ENCODE results near the gene ANKS1A.

ANKS1A gene

GRCh38 chr6:35078226-35078850, 189.3 kb downstream of the ANKS1A start:
- Histone ChIP-seq H3K9me3 (ENCODE audit: control insufficient read depth, insufficient read depth, low read depth, low read length) (no peaks in the 10 kb centered on the region), H3K27me3 (ENCODE audit: control insufficient read depth, insufficient read depth, low read length) (no peaks in the 10 kb centered on the region), H3K4me3 (ENCODE audit: low read depth, low read length) (no peak overlapping the region)

GRCh38 chr6:35078896-35079295, 189.8 kb downstream of the ANKS1A start:
- no peak overlapping the region for H3K27ac ChIP-seq (ENCODE audit: low read depth, low read length)
- no peaks in the 10 kb centered on the region for H3K27me3 ChIP-seq (ENCODE audit: control insufficient read depth, insufficient read depth, low read length)
- H3K4me3 ChIP-seq (ENCODE audit: low read depth, low read length) = no peak overlapping the region
- H3K36me3 ChIP-seq (ENCODE audit: control insufficient read depth, insufficient read depth, low read length) = peaks cover 55% of the 10 kb centered on the region
- H3K9me3 ChIP-seq (ENCODE audit: control insufficient read depth, insufficient read depth, low read depth, low read length) = no peaks in the 10 kb centered on the region
- H3K9ac ChIP-seq (ENCODE audit: low read length) = no peak overlapping the region
- H3K4me1 ChIP-seq (ENCODE audit: control insufficient read depth, insufficient read depth, low read length) = peaks cover 22% of the 10 kb centered on the region

More at GRCh38 chr6:35078226-35078850, 189.3 kb downstream of the ANKS1A start:
- Histone ChIP-seq H3K9ac (ENCODE audit: low read length) (no peak overlapping the region), H3K27ac (ENCODE audit: low read depth, low read length) (no peak overlapping the region), H3K36me3 (ENCODE audit: control insufficient read depth, insufficient read depth, low read length) (peaks cover 50% of the 10 kb centered on the region), H3K4me1 (ENCODE audit: control insufficient read depth, insufficient read depth, low read length) (peaks cover 22% of the 10 kb centered on the region)

- Histone ChIP-seq H3K36me3 (ENCODE audit: control insufficient read depth, insufficient read depth, low read length) (peaks cover 55% of the 10 kb centered on the region), H3K4me1 (ENCODE audit: control insufficient read depth, insufficient read depth, low read length) (peaks cover 22% of the 10 kb centered on the region), H3K9me3 (ENCODE audit: control insufficient read depth, insufficient read depth, low read depth, low read length) (no peaks in the 10 kb centered on the region), H3K27me3 (ENCODE audit: control insufficient read depth, insufficient read depth, low read length) (no peaks in the 10 kb centered on the region), H3K27ac (ENCODE audit: low read depth, low read length) (no peak overlapping the region), H3K4me3 (ENCODE audit: low read depth, low read length) (no peak overlapping the region), H3K9ac (ENCODE audit: low read length) (no peak overlapping the region)
These were observed 190.4 kb downstream of the ANKS1A start for GRCh38 chr6:35079311-35080000.

GRCh38 chr6:35080016-35080680, 191.1 kb downstream of the ANKS1A start:
- Histone ChIP-seq H3K27ac (ENCODE audit: low read depth, low read length) (no peak overlapping the region), H3K36me3 (ENCODE audit: control insufficient read depth, insufficient read depth, low read length) (peaks cover 59% of the 10 kb centered on the region), H3K9ac (ENCODE audit: low read length) (no peak overlapping the region)

GRCh38 chr6:35080821-35081425, 191.9 kb downstream of the ANKS1A start:
- H3K27me3 ChIP-seq (ENCODE audit: control insufficient read depth, insufficient read depth, low read length) = no peaks in the 10 kb centered on the region
- H3K4me3 ChIP-seq (ENCODE audit: low read depth, low read length) = no peak overlapping the region
- no peaks in the 10 kb centered on the region for H3K9me3 ChIP-seq (ENCODE audit: control insufficient read depth, insufficient read depth, low read depth, low read length)
- peaks cover 22% of the 10 kb centered on the region for H3K4me1 ChIP-seq (ENCODE audit: control insufficient read depth, insufficient read depth, low read length)
- peak overlapping the region; percentile 25 for H3K9ac ChIP-seq (ENCODE audit: low read length)
- peaks cover 67% of the 10 kb centered on the region for H3K36me3 ChIP-seq (ENCODE audit: control insufficient read depth, insufficient read depth, low read length)
- H3K27ac ChIP-seq (ENCODE audit: low read depth, low read length) = no peak overlapping the region

More at GRCh38 chr6:35080016-35080680, 191.1 kb downstream of the ANKS1A start:
- no peaks in the 10 kb centered on the region for H3K27me3 ChIP-seq (ENCODE audit: control insufficient read depth, insufficient read depth, low read length)
- no peaks in the 10 kb centered on the region for H3K9me3 ChIP-seq (ENCODE audit: control insufficient read depth, insufficient read depth, low read depth, low read length)
- no peak overlapping the region for H3K4me3 ChIP-seq (ENCODE audit: low read depth, low read length)
- peaks cover 22% of the 10 kb centered on the region for H3K4me1 ChIP-seq (ENCODE audit: control insufficient read depth, insufficient read depth, low read length)

- H3K27ac ChIP-seq (ENCODE audit: low read depth, low read length) = peak overlapping the region; percentile 13; the same call in 1 of the 2 replicates
- H3K27me3 ChIP-seq (ENCODE audit: control insufficient read depth, insufficient read depth, low read length) = no peaks in the 10 kb centered on the region
- H3K4me3 ChIP-seq (ENCODE audit: low read depth, low read length) = no peak overlapping the region
- peaks cover 22% of the 10 kb centered on the region for H3K4me1 ChIP-seq (ENCODE audit: control insufficient read depth, insufficient read depth, low read length)
- H3K36me3 ChIP-seq (ENCODE audit: control insufficient read depth, insufficient read depth, low read length) = peaks cover 72% of the 10 kb centered on the region
- no peaks in the 10 kb centered on the region for H3K9me3 ChIP-seq (ENCODE audit: control insufficient read depth, insufficient read depth, low read depth, low read length)
- no peak overlapping the region for H3K9ac ChIP-seq (ENCODE audit: low read length)
These were observed 192.4 kb downstream of the ANKS1A start for GRCh38 chr6:35081426-35081851.

- Histone ChIP-seq H3K9me3 (ENCODE audit: control insufficient read depth, insufficient read depth, low read depth, low read length) (no peaks in the 10 kb centered on the region), H3K4me1 (ENCODE audit: control insufficient read depth, insufficient read depth, low read length) (peaks cover 22% of the 10 kb centered on the region), H3K27ac (ENCODE audit: low read depth, low read length) (peak overlapping the region; percentile 13; the same call in 1 of the 2 replicates), H3K9ac (ENCODE audit: low read length) (no peak overlapping the region), H3K27me3 (ENCODE audit: control insufficient read depth, insufficient read depth, low read length) (no peaks in the 10 kb centered on the region), H3K36me3 (ENCODE audit: control insufficient read depth, insufficient read depth, low read length) (peaks cover 76% of the 10 kb centered on the region), H3K4me3 (ENCODE audit: low read depth, low read length) (no peak overlapping the region)
These were observed 193.1 kb downstream of the ANKS1A start for GRCh38 chr6:35082046-35082732.

GRCh38 chr6:35082733-35083403, 193.8 kb downstream of the ANKS1A start:
- Histone ChIP-seq H3K4me1 (ENCODE audit: control insufficient read depth, insufficient read depth, low read length) (peaks cover 22% of the 10 kb centered on the region), H3K27me3 (ENCODE audit: control insufficient read depth, insufficient read depth, low read length) (no peaks in the 10 kb centered on the region), H3K9me3 (ENCODE audit: control insufficient read depth, insufficient read depth, low read depth, low read length) (no peaks in the 10 kb centered on the region), H3K27ac (ENCODE audit: low read depth, low read length) (no peak overlapping the region; the same call in 1 of the 2 replicates), H3K4me3 (ENCODE audit: low read depth, low read length) (no peak overlapping the region), H3K9ac (ENCODE audit: low read length) (no peak overlapping the region), H3K36me3 (ENCODE audit: control insufficient read depth, insufficient read depth, low read length) (peaks cover 77% of the 10 kb centered on the region)

GRCh38 chr6:35083507-35083906, 194.5 kb downstream of the ANKS1A start:
- Histone ChIP-seq H3K27me3 (ENCODE audit: control insufficient read depth, insufficient read depth, low read length) (no peaks in the 10 kb centered on the region), H3K36me3 (ENCODE audit: control insufficient read depth, insufficient read depth, low read length) (peaks cover 79% of the 10 kb centered on the region), H3K9me3 (ENCODE audit: control insufficient read depth, insufficient read depth, low read depth, low read length) (no peaks in the 10 kb centered on the region), H3K27ac (ENCODE audit: low read depth, low read length) (no peak overlapping the region), H3K4me1 (ENCODE audit: control insufficient read depth, insufficient read depth, low read length) (peaks cover 22% of the 10 kb centered on the region), H3K9ac (ENCODE audit: low read length) (no peak overlapping the region), H3K4me3 (ENCODE audit: low read depth, low read length) (no peak overlapping the region)

GRCh38 chr6:35084041-35084491, 195.0 kb downstream of the ANKS1A start:
- H3K27me3 ChIP-seq (ENCODE audit: control insufficient read depth, insufficient read depth, low read length) = no peaks in the 10 kb centered on the region
- no peak overlapping the region for H3K4me3 ChIP-seq (ENCODE audit: low read depth, low read length)
- H3K36me3 ChIP-seq (ENCODE audit: control insufficient read depth, insufficient read depth, low read length) = peaks cover 79% of the 10 kb centered on the region
- peaks cover 22% of the 10 kb centered on the region for H3K4me1 ChIP-seq (ENCODE audit: control insufficient read depth, insufficient read depth, low read length)
- no peaks in the 10 kb centered on the region for H3K9me3 ChIP-seq (ENCODE audit: control insufficient read depth, insufficient read depth, low read depth, low read length)
- no peak overlapping the region for H3K27ac ChIP-seq (ENCODE audit: low read depth, low read length)
- no peak overlapping the region for H3K9ac ChIP-seq (ENCODE audit: low read length)

Measured in HUES6 (cell line).